ENCODE measurements around the gene SECISBP2L. TPM values are rescaled to one million over a fixed set of nuclear protein-coding genes. Genes with fewer than 3 reads are reported as not detected.

SECISBP2L gene
- total RNA-seq, 1 experiment from 2014 or later = 24.7 TPM

DNA sequence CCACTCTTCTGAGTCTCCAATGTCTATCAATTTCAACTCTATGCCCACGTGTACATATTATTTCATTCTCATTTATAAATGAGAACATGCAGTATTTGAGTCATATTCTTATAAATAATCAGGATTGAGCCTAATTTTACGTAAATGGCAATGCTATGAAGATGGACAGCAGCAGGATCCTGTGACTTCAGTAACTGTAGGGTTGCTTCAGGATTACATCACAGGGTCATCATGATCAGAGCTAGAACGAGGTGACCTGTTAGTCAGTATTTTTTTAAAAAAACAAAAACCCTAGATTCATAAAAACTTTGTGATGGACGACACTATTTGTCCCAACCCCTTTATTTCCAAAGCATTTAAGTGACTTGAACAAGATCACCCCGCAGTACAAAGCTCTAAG is 104.3 kb downstream of the SECISBP2L start:
- Histone ChIP-seq H3K56ac (ENCODE audit: insufficient read length, low read depth, low read length) (no peak overlapping the region), H3K4ac (ENCODE audit: low read depth, low read length) (no peak overlapping the region), H3K23ac (ENCODE audit: insufficient read length, low read depth, low read length) (no peak overlapping the region), H3K4me1 (ENCODE audit: insufficient read depth, low read length) (no peaks in the 10 kb centered on the region), H3K18ac (ENCODE audit: insufficient read length, low read depth, low read length) (no peak overlapping the region), H3K79me1 (ENCODE audit: insufficient read depth, low read depth, low read length, poor library complexity, severe bottlenecking) (no peaks in the 10 kb centered on the region), H4K8ac (replicated peaks; ENCODE audit: insufficient read length, low read depth, low read length) (no peak overlapping the region), H2BK120ac (ENCODE audit: low read depth, low read length, poor library complexity, severe bottlenecking) (no peak overlapping the region), H3K9ac (ENCODE audit: extremely low read depth, insufficient read length, low read length) (no peak overlapping the region), H2BK15ac (ENCODE audit: low read depth, low read length) (no peak overlapping the region), H3K14ac (ENCODE audit: insufficient read depth, low read length) (no peak overlapping the region), H3K27me3 (ENCODE audit: insufficient read depth, low read length) (no peaks in the 10 kb centered on the region), H2BK20ac (ENCODE audit: low read depth, low read length, poor library complexity, severe bottlenecking) (no peak overlapping the region), H4K20me1 (ENCODE audit: control insufficient read depth, insufficient read depth, insufficient read length) (no peaks in the 10 kb centered on the region), H3K23me2 (ENCODE audit: insufficient read length, low read depth, low read length, poor library complexity, severe bottlenecking) (no peaks in the 10 kb centered on the region), H3K79me2 (ENCODE audit: insufficient read depth, low read length) (no peaks in the 10 kb centered on the region), H3K9me3 (ENCODE audit: control insufficient read depth, low read depth, low read length) (no peaks in the 10 kb centered on the region), H2BK5ac (ENCODE audit: insufficient read length, low read length) (no peak overlapping the region), H2AK5ac (ENCODE audit: insufficient read length, low read length) (no peak overlapping the region), H3K27ac (ENCODE audit: insufficient read length, low read depth, low read length) (no peak overlapping the region), H3T11ph (ENCODE audit: low read length) (no peak overlapping the region), H4K91ac (ENCODE audit: insufficient read length, low read depth, low read length) (no peak overlapping the region), H3K4me2 (ENCODE audit: insufficient read depth, insufficient read length, low read length) (no peak overlapping the region), H4K5ac (ENCODE audit: insufficient read length, low read depth, low read length) (no peak overlapping the region), H2AFZ (ENCODE audit: low read length) (no peak overlapping the region), H2BK12ac (ENCODE audit: insufficient read length, low read depth, low read length) (no peak overlapping the region)
- Mint-ChIP-seq H3K27ac (no peak overlapping the region), H3K4me3 (no peak overlapping the region), H3K27me3 (ENCODE audit: low read depth) (peaks cover 2% of the 10 kb centered on the region; the same call in 1 of the 2 replicates), H3K36me3 (ENCODE audit: insufficient read depth in 1 of 3, low read depth in 3 of 3) (no peaks in the 10 kb centered on the region), H3K4me1 (no peaks in the 10 kb centered on the region), H3K9me3 (no peaks in the 10 kb centered on the region)
- WGBS (ENCODE audit: extremely low coverage, insufficient read length, low lambda C conversion rate) = no CpG with 5 or more reads among the region's 5 CpGs
- TF ChIP-seq, protein P1, sequence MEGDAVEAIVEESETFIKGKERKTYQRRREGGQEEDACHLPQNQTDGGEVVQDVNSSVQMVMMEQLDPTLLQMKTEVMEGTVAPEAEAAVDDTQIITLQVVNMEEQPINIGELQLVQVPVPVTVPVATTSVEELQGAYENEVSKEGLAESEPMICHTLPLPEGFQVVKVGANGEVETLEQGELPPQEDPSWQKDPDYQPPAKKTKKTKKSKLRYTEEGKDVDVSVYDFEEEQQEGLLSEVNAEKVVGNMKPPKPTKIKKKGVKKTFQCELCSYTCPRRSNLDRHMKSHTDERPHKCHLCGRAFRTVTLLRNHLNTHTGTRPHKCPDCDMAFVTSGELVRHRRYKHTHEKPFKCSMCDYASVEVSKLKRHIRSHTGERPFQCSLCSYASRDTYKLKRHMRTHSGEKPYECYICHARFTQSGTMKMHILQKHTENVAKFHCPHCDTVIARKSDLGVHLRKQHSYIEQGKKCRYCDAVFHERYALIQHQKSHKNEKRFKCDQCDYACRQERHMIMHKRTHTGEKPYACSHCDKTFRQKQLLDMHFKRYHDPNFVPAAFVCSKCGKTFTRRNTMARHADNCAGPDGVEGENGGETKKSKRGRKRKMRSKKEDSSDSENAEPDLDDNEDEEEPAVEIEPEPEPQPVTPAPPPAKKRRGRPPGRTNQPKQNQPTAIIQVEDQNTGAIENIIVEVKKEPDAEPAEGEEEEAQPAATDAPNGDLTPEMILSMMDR (conservative IDR thresholded peaks at IDR 0.05) = no peak
- DNase-seq = no peak

Data from H9 (cell line).